GM23338 (cell line): Measurements from ENCODE around the gene RMI2. TPM values are rescaled to one million over a fixed set of nuclear protein-coding genes. Genes with fewer than 3 reads are reported as not detected.

Experiments
- ATAC-seq: fragments of 200-7000 bp; cut with Tn5 transposase; 3 replicates; pipeline ENCODE4 v1.9.1; 2020
- DNase-seq: peaks from one replicate; pipeline ENCODE4 v3.0.0-alpha.2; 2015; ENCODE audit warnings: low spot score
- H2AFZ ChIP-seq: fragments of 200-600 bp; sonication (generic); 2 replicates; pipeline ENCODE4 v1.8.0; 2016; ENCODE audit warnings: antibody characterized with exemption, mild to moderate bottlenecking, moderate library complexity
- H3F3A ChIP-seq: fragments of 200-600 bp; sonication (generic); replicated peaks from 2 replicates; pipeline ENCODE4 v1.8.0; 2017; ENCODE audit warnings: antibody characterized with exemption, mixed run types, low read depth
- H3K27ac ChIP-seq: fragments of 200-600 bp; sonication (generic); 2 replicates; pipeline ENCODE4 v1.6.1; 2016; ENCODE audit warnings: low read depth
- H3K27me3 ChIP-seq: fragments of 200-600 bp; sonication (generic); 2 replicates; pipeline ENCODE4 v1.8.0; 2016; ENCODE audit warnings: mild to moderate bottlenecking, mixed run types, moderate library complexity; ENCODE audit not compliant: insufficient read depth
- H3K36me3 ChIP-seq: fragments of 200-600 bp; sonication (generic); 2 replicates; pipeline ENCODE4 v1.8.0; 2016; ENCODE audit warnings: mild to moderate bottlenecking; ENCODE audit not compliant: insufficient read depth
- H3K4me1 ChIP-seq: fragments of 200-600 bp; sonication (generic); 2 replicates; pipeline ENCODE4 v1.8.0; 2016; ENCODE audit warnings: mild to moderate bottlenecking, moderate library complexity; ENCODE audit not compliant: insufficient read depth
- H3K4me2 ChIP-seq: fragments of 200-600 bp; sonication (generic); 2 replicates; pipeline ENCODE4 v1.7.1; 2017; ENCODE audit warnings: mixed run types
- H3K4me3 ChIP-seq: fragments of 200-600 bp; sonication (generic); 2 replicates; pipeline ENCODE4 v1.6.1; 2016; ENCODE audit warnings: mixed run types
- H3K79me2 ChIP-seq: fragments of 200-600 bp; sonication (generic); replicated peaks from 2 replicates; pipeline ENCODE4 v1.8.0; 2017; ENCODE audit warnings: mild to moderate bottlenecking; ENCODE audit not compliant: insufficient read depth
- H3K9me2 ChIP-seq: fragments of 200-600 bp; sonication (generic); 2 replicates; pipeline ENCODE4 v1.8.0; 2017; ENCODE audit not compliant: insufficient read depth
- H4K20me1 ChIP-seq: fragments of 200-600 bp; sonication (generic); replicated peaks from 2 replicates; pipeline ENCODE4 v1.8.0; 2017; ENCODE audit warnings: mild to moderate bottlenecking; ENCODE audit not compliant: insufficient read depth
- H3K27ac Mint-ChIP-seq: 2 replicates; pipeline ENCODE4 v1.8.0; 2020; ENCODE audit warnings: inconsistent platforms, mild to moderate bottlenecking, moderate library complexity, mixed read lengths
- H3K27me3 Mint-ChIP-seq: 3 replicates; pipeline ENCODE4 v1.8.0; 2022; ENCODE audit warnings: low read depth, mild to moderate bottlenecking, moderate library complexity, mixed read lengths, inconsistent platforms; ENCODE audit not compliant: insufficient read depth, poor library complexity
- H3K36me3 Mint-ChIP-seq: 3 replicates; pipeline ENCODE4 v1.8.0; 2021; ENCODE audit warnings: low read depth, mild to moderate bottlenecking, inconsistent platforms, moderate library complexity, mixed read lengths
- H3K4me1 Mint-ChIP-seq: 3 replicates; pipeline ENCODE4 v1.8.0; 2020; ENCODE audit warnings: mild to moderate bottlenecking, inconsistent platforms, mixed read lengths
- H3K4me3 Mint-ChIP-seq: 3 replicates; pipeline ENCODE4 v1.8.0; 2021; ENCODE audit warnings: moderate library complexity, mild to moderate bottlenecking, inconsistent platforms, mixed read lengths
- H3K9me3 Mint-ChIP-seq: 3 replicates; pipeline ENCODE4 v1.8.0; 2020; ENCODE audit warnings: moderate library complexity, mild to moderate bottlenecking, inconsistent platforms, mixed read lengths
- CREB1 ChIP-seq: fragments of 250-450 bp; sonication (Bioruptor Pico); IDR thresholded peaks from 2 replicates; pipeline ENCODE4 v1.5.0; 2020; ENCODE audit warnings: low read depth, mild to moderate bottlenecking, moderate library complexity
- CTCF ChIP-seq, 2 experiments: fragments of 200-600 bp in 1 of 2; sonication (generic) in 1 of 2; conservative IDR thresholded peaks; 2 replicates each; pipeline versions ENCODE4 v1.5.1 to v1.6.1; 2016 to 2017; ENCODE audit warnings: antibody characterized with exemption in 2 of 2, low read depth in 2 of 2, mild to moderate bottlenecking in 2 of 2, moderate library complexity in 1 of 2
- ETS1 ChIP-seq: IDR thresholded peaks from 2 replicates; pipeline ENCODE4 v1.6.1; 2016; ENCODE audit warnings: antibody characterized with exemption
- EZH2 ChIP-seq: fragments of 200-600 bp; sonication (generic); IDR thresholded peaks from one replicate; pipeline ENCODE4 v1.8.0; 2017; ENCODE audit warnings: antibody characterized with exemption, mild to moderate bottlenecking, low read depth; ENCODE audit not compliant: unreplicated experiment
- EZH2phosphoT487 ChIP-seq: fragments of 200-600 bp; sonication (generic); IDR thresholded peaks from one replicate; pipeline ENCODE4 v1.8.1; 2018; ENCODE audit warnings: antibody characterized with exemption; ENCODE audit not compliant: unreplicated experiment
- JUNB ChIP-seq: IDR thresholded peaks from one replicate; pipeline ENCODE4 v1.6.1; 2016; ENCODE audit warnings: antibody characterized with exemption; ENCODE audit not compliant: unreplicated experiment
- NANOG ChIP-seq: IDR thresholded peaks from 2 replicates; pipeline ENCODE4 v1.6.1; 2016; ENCODE audit warnings: antibody characterized with exemption, borderline replicate concordance
- POLR2AphosphoS5 ChIP-seq: IDR thresholded peaks from 2 replicates; pipeline ENCODE4 v1.6.1; 2016; ENCODE audit warnings: antibody characterized with exemption, low read depth
- REST ChIP-seq: IDR thresholded peaks from one replicate; pipeline ENCODE4 v1.6.1; 2018; ENCODE audit warnings: antibody characterized with exemption; ENCODE audit not compliant: unreplicated experiment
- STAT1 ChIP-seq: IDR thresholded peaks from one replicate; pipeline ENCODE4 v1.6.1; 2016; ENCODE audit warnings: antibody characterized with exemption; ENCODE audit not compliant: unreplicated experiment
- ZNF114 ChIP-seq: fragments of 250-450 bp; sonication (Bioruptor Pico); IDR thresholded peaks from 2 replicates; pipeline ENCODE4 v1.5.0; 2020; ENCODE audit warnings: mild to moderate bottlenecking, moderate library complexity
- ZNF331 ChIP-seq: fragments of 250-450 bp; sonication (Bioruptor Pico); IDR thresholded peaks from 2 replicates; pipeline ENCODE4 v1.5.0; 2020; ENCODE audit warnings: low read depth, mild to moderate bottlenecking, moderate library complexity
- ZNF462 ChIP-seq: fragments of 250-450 bp; sonication (Bioruptor Pico); IDR thresholded peaks from 2 replicates; pipeline ENCODE4 v1.5.0; 2020; ENCODE audit warnings: mild to moderate bottlenecking, moderate library complexity
- polyA plus RNA-seq: library from polyadenylated mRNA; unstranded; fragments of >200 nt; fragmentation: Nextera tagmentation; extraction: Ambion mirVana; gene quantifications from 2 replicates; pipeline ENCODE4 v1.2.1, GENCODE V29; 2016
- total RNA-seq: library from RNA; depleted of rRNA; stranded (reverse); fragments of >200 nt; shearing (Covaris generic); gene quantifications from 2 replicates; pipeline ENCODE4 v1.2.3, GENCODE V29; 2014

Gene RMI2
- total and polyA plus RNA-seq, 2 experiments from 2014 or later = 98.2 to 108 TPM

GRCh38 chr16:11361701-11362451, 16.6 kb downstream of the RMI2 start:
- Histone ChIP-seq H3K27ac (peak overlapping the region; percentile 45), H3K4me2 (no peak overlapping the region), H3K9me2 (no peaks in the 10 kb centered on the region), H4K20me1 (no peaks in the 10 kb centered on the region), H3K4me3 (no peak overlapping the region), H3K4me1 (peaks cover 21% of the 10 kb centered on the region; the same call in 1 of the 2 replicates), H3K36me3 (no peaks in the 10 kb centered on the region), H2AFZ (no peak overlapping the region), H3F3A (no peaks in the 10 kb centered on the region; the same call in 1 of the 2 replicates), H3K79me2 (no peaks in the 10 kb centered on the region), H3K27me3 (no peaks in the 10 kb centered on the region)
- peak; percentile 15; the same call in 1 of the 3 replicates for ATAC-seq
- Mint-ChIP-seq H3K27me3 (peaks cover 4% of the 10 kb centered on the region), H3K36me3 (no peaks in the 10 kb centered on the region), H3K27ac (no peak overlapping the region), H3K4me1 (peaks cover 22% of the 10 kb centered on the region), H3K4me3 (no peak overlapping the region), H3K9me3 (no peaks in the 10 kb centered on the region)
- DNase-seq = no peak
- TF ChIP-seq EZH2phosphoT487 = no peak
- TF ChIP-seq REST = no peak
- TF ChIP-seq CTCF (conservative IDR thresholded peaks at IDR 0.05; ENCODE audit: low read depth in 2 of 2) = no peak
- TF ChIP-seq CREB1 = no peak
- no peak for TF ChIP-seq ZNF114 (CRISPR knock-in tag)
- TF ChIP-seq ZNF331 (CRISPR knock-in tag) = no peak
- TF ChIP-seq JUNB = no peak
- TF ChIP-seq ZNF462 = no peak
- TF ChIP-seq ETS1 = no peak
- no peak for TF ChIP-seq POLR2AphosphoS5
- no peak for TF ChIP-seq EZH2
- TF ChIP-seq NANOG = no peak
- TF ChIP-seq STAT1 = no peak
